ENCODE results near the gene EXTL2. TPM values are rescaled to one million over a fixed set of nuclear protein-coding genes. Genes with fewer than 3 reads are reported as not detected.
A peak's percentile ranks its signal among the peaks of the same experiment; 100 is the strongest.
"Not testable (repeated sequence)": the region's sequence is repeated elsewhere in the genome, so short reads cannot be mapped to it uniquely, and the experiment has no call there.

Gene EXTL2
- total RNA-seq, 2 experiments from 2014 or later: 3.1 to 3.3 TPM

DNA sequence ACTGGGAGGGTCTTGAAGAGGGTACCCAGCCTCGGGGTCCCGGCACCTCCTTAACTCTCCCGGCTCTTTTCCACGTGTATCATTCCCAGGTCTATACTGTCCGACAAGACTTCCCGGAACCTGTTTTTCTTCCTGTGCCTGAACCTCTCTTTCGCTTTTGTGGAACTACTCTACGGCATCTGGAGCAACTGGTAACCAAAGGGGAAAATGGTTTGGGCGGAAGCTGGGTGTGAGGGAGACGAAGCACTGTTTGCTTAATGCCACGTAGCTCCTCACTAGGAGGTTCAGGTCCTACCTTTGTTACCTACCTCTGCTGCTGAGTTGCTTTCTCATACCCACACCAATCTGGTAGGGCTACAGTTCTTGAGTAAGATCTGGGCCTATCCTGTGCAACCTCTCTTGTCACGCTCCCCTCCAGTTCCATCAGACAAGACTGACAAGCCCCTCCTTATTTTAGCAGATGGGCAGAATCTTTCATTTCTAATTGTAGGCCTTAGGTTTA, 1.9 kb upstream of the EXTL2 start:
- intact Hi-C loops (cut with micrococcal nuclease): loop anchor here (1.0 to 10.0 kb wide), 11 partner anchors 25 to 764 kb away; partner anchors contain the start of genes RTCA, SASS6 and TRMT13

GRCh38 chr1:100895540-100896480, 1.2 kb upstream of the EXTL2 start, which contains the start of gene SLC30A7:
Gene SLC30A7 (plus strand): TSS chr1:100896090. CDS start chr1:100896263, 173 bp downstream.
- CTCF ChIA-PET: interaction anchor here (0.8 to 1.4 kb wide), 5 partner anchors 12 to 413 kb away, joined by 3 to 4 read pairs (median 3); no protein-coding TSS in a partner anchor
- Mint-ChIP-seq H3K36me3 (ENCODE audit: low read depth) (peaks cover 29% of the 10 kb centered on the region), H3K27ac (peak within 1 kb of the TSS; percentile 100), H3K9me3 (peaks cover 4% of the 10 kb centered on the region), H3K27me3 (ENCODE audit: low read depth) (no peaks in the 10 kb centered on the region), H3K4me3 (peak within 1 kb of the TSS; percentile 100), H3K4me1 (ENCODE audit: low read depth) (peaks cover 37% of the 10 kb centered on the region)
- intact Hi-C loops (cut with micrococcal nuclease): loop anchor here (1.0 to 10.0 kb wide), 16 partner anchors 25 to 1087 kb away; partner anchors contain the start of genes DPH5, RTCA, SASS6 and TRMT13
- DNase-seq: peak; percentile 98

More for the DNA sequence above, 1.9 kb upstream of the EXTL2 start:
- H3K4me1 Mint-ChIP-seq (ENCODE audit: low read depth): peaks cover 44% of the 10 kb centered on the region
- peak; percentile 80 for DNase-seq
- CTCF ChIA-PET: interaction anchor here (0.6 to 1.4 kb wide), 4 partner anchors 12 to 413 kb away, joined by 3 to 4 read pairs (median 3); no protein-coding TSS in a partner anchor
- H3K36me3 Mint-ChIP-seq (ENCODE audit: low read depth): peaks cover 31% of the 10 kb centered on the region
- no peaks in the 10 kb centered on the region for H3K27me3 Mint-ChIP-seq (ENCODE audit: low read depth)
- no peaks in the 10 kb centered on the region for H3K9me3 Mint-ChIP-seq
- peak overlapping the region; percentile 100 for H3K27ac Mint-ChIP-seq
- H3K4me3 Mint-ChIP-seq: peak overlapping the region; percentile 100

DNA sequence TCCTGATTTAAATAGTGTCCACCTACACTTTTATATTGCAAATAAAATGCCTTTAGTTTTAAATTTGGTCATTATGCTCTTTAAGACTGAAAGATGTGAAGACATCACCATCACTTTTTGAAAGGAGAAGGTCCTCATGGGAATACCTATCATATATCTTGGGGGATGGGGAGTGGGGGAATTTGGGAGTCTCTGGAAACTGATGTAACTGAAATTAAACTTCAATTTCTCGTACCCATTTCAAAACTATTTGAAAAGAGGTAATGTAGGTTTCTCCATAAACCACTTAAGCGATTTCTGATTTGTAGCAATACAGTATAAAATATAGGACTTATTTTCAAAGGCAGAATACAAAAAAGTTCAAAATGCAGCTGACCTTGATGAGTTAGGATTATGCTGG, 924 bp downstream of the EXTL2 start:
- Mint-ChIP-seq H3K27ac (no peak overlapping the region), H3K9me3 (peaks cover 19% of the 10 kb centered on the region), H3K27me3 (ENCODE audit: low read depth) (no peaks in the 10 kb centered on the region), H3K4me3 (peak overlapping the region; percentile 33), H3K4me1 (ENCODE audit: low read depth) (peaks cover 25% of the 10 kb centered on the region), H3K36me3 (ENCODE audit: low read depth) (peaks cover 29% of the 10 kb centered on the region)
- CTCF ChIA-PET: interaction anchor here (0.6 to 1.0 kb wide), 2 partner anchors 25 to 395 kb away, joined by 3 to 5 read pairs; no protein-coding TSS in a partner anchor
- intact Hi-C loops (cut with micrococcal nuclease): loop anchor here (2.0 to 10.0 kb wide), 2 partner anchors 59 to 629 kb away; partner anchors contain the start of gene RTCA
- no peak for DNase-seq

GRCh38 chr1:100892554-100892953, 2.1 kb downstream of the EXTL2 start:
- CTCF ChIA-PET: interaction anchor here (0.6 kb wide), 1 partner anchor 190 kb away, joined by 3 read pairs; no protein-coding TSS in a partner anchor
- DNase-seq: no peak
- H3K27ac Mint-ChIP-seq: no peak overlapping the region
- no peak overlapping the region for H3K4me3 Mint-ChIP-seq
- H3K36me3 Mint-ChIP-seq (ENCODE audit: low read depth): peaks cover 27% of the 10 kb centered on the region
- intact Hi-C loops (cut with micrococcal nuclease): loop anchor here (10.0 kb wide), 1 partner anchor 628 kb away; the partner anchor contains the start of gene RTCA
- no peaks in the 10 kb centered on the region for H3K27me3 Mint-ChIP-seq (ENCODE audit: low read depth)
- peaks cover 19% of the 10 kb centered on the region for H3K4me1 Mint-ChIP-seq (ENCODE audit: low read depth)
- peaks cover 19% of the 10 kb centered on the region for H3K9me3 Mint-ChIP-seq

DNA sequence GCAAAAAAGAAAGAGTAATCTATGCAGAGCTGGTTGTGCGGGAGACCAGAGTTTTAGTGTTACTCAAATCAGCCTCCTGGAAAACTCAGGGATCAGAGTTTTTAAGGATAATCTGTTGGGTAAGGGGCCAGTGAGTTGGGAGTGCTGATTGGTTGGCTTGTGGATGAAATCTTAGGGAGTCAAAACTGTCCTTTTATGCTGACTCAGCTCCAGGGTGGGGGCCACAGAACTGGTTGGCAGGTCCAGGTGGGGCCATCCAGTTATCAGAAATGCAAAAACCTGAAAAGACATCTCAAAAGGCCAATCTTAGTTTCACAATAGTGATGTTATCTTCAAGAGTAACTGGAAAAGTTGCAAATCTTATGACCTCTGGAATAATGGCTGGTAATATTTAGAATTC, 3.3 kb downstream of the EXTL2 start:
- peaks cover 20% of the 10 kb centered on the region for H3K36me3 Mint-ChIP-seq (ENCODE audit: low read depth)

DNA sequence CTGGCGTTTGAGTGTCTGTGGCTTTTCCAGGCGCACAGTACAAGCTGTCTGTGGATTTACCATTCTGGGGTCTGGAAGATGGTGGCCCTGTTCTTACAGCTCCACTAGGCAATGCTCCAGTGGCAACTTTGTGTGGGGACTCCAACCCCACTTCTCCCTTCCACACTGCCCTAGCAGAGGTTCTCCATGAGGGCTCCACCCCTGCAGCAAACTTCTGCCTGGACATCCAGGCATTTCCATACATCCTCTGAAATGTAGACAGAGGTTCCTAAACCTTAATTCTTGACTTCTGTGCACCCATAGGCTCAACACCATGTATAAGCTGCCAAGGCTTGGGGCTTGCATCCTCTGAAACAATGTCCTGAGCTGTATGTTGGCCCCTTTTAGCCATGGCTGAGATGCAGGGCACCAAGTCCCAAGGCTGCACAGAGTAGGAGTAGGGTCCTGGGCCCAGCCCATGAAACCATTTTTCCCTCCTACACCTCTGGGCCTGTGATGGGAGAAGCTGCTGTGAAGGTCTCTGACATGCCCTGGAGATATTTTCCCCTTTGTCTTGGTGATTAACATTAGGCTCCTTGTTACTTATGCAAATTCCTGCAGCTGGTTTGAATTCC, 4.7 kb downstream of the EXTL2 start:
- intact Hi-C loops (cut with micrococcal nuclease): loop anchor here (10.0 kb wide), 1 partner anchor 625 kb away; the partner anchor contains the start of gene RTCA
- CTCF ChIA-PET: interaction anchor here (0.6 kb wide), 1 partner anchor 352 kb away, joined by 3 read pairs; the partner anchor contains the start of gene GPR88
- H3K36me3 Mint-ChIP-seq (ENCODE audit: low read depth): peaks cover 16% of the 10 kb centered on the region
- H3K4me3 Mint-ChIP-seq; DNase-seq; H3K27ac Mint-ChIP-seq; H3K27me3 Mint-ChIP-seq (ENCODE audit: low read depth): not testable (repeated sequence)
- H3K4me1 Mint-ChIP-seq (ENCODE audit: low read depth): peaks cover 16% of the 10 kb centered on the region
- H3K9me3 Mint-ChIP-seq: peaks cover 19% of the 10 kb centered on the region

More for the DNA sequence above, 3.3 kb downstream of the EXTL2 start:
- Mint-ChIP-seq H3K27ac (no peak overlapping the region), H3K4me3 (no peak overlapping the region), H3K4me1 (ENCODE audit: low read depth) (peaks cover 16% of the 10 kb centered on the region), H3K9me3 (peaks cover 19% of the 10 kb centered on the region), H3K27me3 (ENCODE audit: low read depth) (no peaks in the 10 kb centered on the region)
- CTCF ChIA-PET: no interaction called here
- DNase-seq: no peak
- intact Hi-C loops (cut with micrococcal nuclease): loop anchor here (10.0 kb wide), 1 partner anchor 627 kb away; the partner anchor contains the start of gene RTCA

DNA sequence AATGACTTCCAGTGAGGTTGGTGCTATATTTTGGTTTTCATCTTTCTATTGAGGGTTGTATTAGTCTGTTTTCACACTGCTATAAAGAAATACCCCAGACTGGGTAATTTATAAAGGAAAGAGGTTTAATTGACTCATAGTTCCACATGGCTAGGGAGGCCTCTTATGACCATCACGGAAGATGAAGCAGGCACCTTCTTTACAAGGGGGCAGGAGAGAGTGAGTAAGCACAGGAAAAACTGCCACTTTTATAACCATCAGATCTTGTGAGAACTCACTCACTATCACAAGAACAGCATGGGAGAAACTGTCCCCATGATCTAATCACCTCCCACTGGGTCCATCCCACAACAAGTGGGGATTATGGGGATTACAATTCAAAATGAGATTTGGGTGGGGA, 5.6 kb downstream of the EXTL2 start:
- Mint-ChIP-seq H3K4me1 (ENCODE audit: low read depth) (peaks cover 12% of the 10 kb centered on the region), H3K9me3 (peaks cover 19% of the 10 kb centered on the region), H3K36me3 (ENCODE audit: low read depth) (peaks cover 16% of the 10 kb centered on the region)
- intact Hi-C loops (cut with micrococcal nuclease); CTCF ChIA-PET; DNase-seq; H3K27ac Mint-ChIP-seq; H3K27me3 Mint-ChIP-seq (ENCODE audit: low read depth); H3K4me3 Mint-ChIP-seq: not testable (repeated sequence)

- CTCF ChIA-PET: interaction anchor here (0.6 to 1.2 kb wide), 4 partner anchors 13 to 429 kb away, joined by 3 to 4 read pairs (median 3); no protein-coding TSS in a partner anchor
- intact Hi-C loops (cut with micrococcal nuclease): no loop called here
- no peaks in the 10 kb centered on the region for H3K9me3 Mint-ChIP-seq
- no peaks in the 10 kb centered on the region for H3K27me3 Mint-ChIP-seq (ENCODE audit: low read depth)
- peaks cover 3% of the 10 kb centered on the region for H3K36me3 Mint-ChIP-seq (ENCODE audit: low read depth)
- H3K4me1 Mint-ChIP-seq (ENCODE audit: low read depth): peaks cover 2% of the 10 kb centered on the region
- no peak for DNase-seq
- no peak overlapping the region for H3K4me3 Mint-ChIP-seq
- H3K27ac Mint-ChIP-seq: no peak overlapping the region
Measured at GRCh38 chr1:100883963-100884362, 10.7 kb downstream of the EXTL2 start.

DNA sequence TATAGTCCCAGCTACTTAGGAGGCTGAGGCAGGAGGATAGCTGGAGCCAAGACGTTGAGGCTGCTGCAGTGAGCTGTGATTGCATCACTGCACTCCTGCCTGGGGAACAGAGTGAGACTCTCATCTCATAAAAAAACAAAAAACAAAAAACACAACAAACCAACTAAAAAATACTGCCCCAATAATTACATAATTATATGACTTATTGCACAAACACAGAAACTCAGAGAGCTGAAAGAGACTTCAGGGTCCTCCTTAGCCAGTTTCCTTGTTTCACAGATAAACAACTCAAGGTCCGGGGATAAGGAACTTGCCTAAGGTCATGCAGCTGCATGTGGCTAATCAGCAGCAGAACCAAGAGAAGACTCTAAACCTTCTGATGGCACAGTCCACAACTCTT, 11.9 kb downstream of the EXTL2 start:
- CTCF ChIA-PET: no interaction called here
- Mint-ChIP-seq H3K9me3 (no peaks in the 10 kb centered on the region), H3K4me1 (ENCODE audit: low read depth) (no peaks in the 10 kb centered on the region), H3K27me3 (ENCODE audit: low read depth) (no peaks in the 10 kb centered on the region), H3K27ac (no peak overlapping the region), H3K36me3 (ENCODE audit: low read depth) (no peaks in the 10 kb centered on the region), H3K4me3 (no peak overlapping the region)
- DNase-seq: no peak
- intact Hi-C loops (cut with micrococcal nuclease): no loop called here

DNA sequence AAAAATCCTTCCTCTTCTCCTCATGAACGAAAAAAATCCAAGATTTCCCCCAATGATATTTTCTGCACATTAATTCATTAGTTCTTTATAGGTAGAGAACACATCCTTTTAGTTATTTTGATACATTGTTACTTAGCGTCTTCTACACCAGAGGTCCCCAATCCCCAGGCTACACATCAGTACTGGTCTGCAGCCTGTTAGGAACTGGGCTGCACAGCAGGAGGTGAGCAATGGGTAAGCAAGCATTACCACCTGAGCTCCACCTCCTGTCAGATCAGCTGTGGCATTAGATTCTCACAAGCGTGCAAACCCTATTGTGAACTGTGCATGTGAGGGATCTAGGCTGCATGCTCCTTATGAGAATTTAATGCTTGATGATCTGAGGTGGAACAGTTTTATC, 13.0 kb downstream of the EXTL2 start:
- Mint-ChIP-seq H3K9me3 (no peaks in the 10 kb centered on the region), H3K4me3 (no peak overlapping the region), H3K4me1 (ENCODE audit: low read depth) (no peaks in the 10 kb centered on the region), H3K27me3 (ENCODE audit: low read depth) (no peaks in the 10 kb centered on the region), H3K27ac (no peak overlapping the region), H3K36me3 (ENCODE audit: low read depth) (no peaks in the 10 kb centered on the region)
- intact Hi-C loops (cut with micrococcal nuclease): no loop called here
- no peak for DNase-seq
- CTCF ChIA-PET: interaction anchor here (3.1 kb wide), 1 partner anchor 12 kb away, joined by 24 read pairs; no protein-coding TSS in a partner anchor

GRCh38 chr1:100879422-100879821, 15.2 kb downstream of the EXTL2 start:
- no peaks in the 10 kb centered on the region for H3K27me3 Mint-ChIP-seq (ENCODE audit: low read depth)
- CTCF ChIA-PET: interaction anchor here (3.1 kb wide), 1 partner anchor 10 kb away, joined by 24 read pairs; no protein-coding TSS in a partner anchor

More at GRCh38 chr1:100879422-100879821, 15.2 kb downstream of the EXTL2 start:
- Mint-ChIP-seq H3K4me1 (ENCODE audit: low read depth) (no peaks in the 10 kb centered on the region), H3K36me3 (ENCODE audit: low read depth) (no peaks in the 10 kb centered on the region), H3K9me3 (no peaks in the 10 kb centered on the region), H3K4me3 (no peak overlapping the region), H3K27ac (no peak overlapping the region)
- no peak for DNase-seq
- intact Hi-C loops (cut with micrococcal nuclease): no loop called here
